AG04449 (cell line): ENCODE results near the gene RGS13.

ENCODE experiments used
- CTCF ChIA-PET: fragments of 350-600 bp; formaldehyde crosslinking; extraction: SDS; loops from one replicate; lab custom pipeline; 2021; ENCODE audit warnings: antibody characterized with exemption; lab: Yijun Ruan, JAX
- POLR2A ChIA-PET: fragments of 400-600, 350-600 bp; formaldehyde crosslinking; extraction: SDS; loops from one replicate; lab custom pipeline; 2020; ENCODE audit warnings: antibody characterized with exemption, inconsistent platforms; lab: Yijun Ruan, JAX
- DNase-seq: peaks from one replicate; pipeline ENCODE4 v3.0.0-alpha.2; 2010; ENCODE audit warnings: low read depth, low spot score
- H3K4me3 ChIP-seq: 2 replicates; pipeline ENCODE4 v1.5.1; 2011; ENCODE audit warnings: low read depth, mild to moderate bottlenecking, control low read depth, low read length
- CTCF ChIP-seq: IDR thresholded peaks from one replicate; pipeline ENCODE4 v1.5.1; 2011; ENCODE audit warnings: mild to moderate bottlenecking, moderate library complexity, low read length, control low read depth, inconsistent platforms; ENCODE audit not compliant: insufficient read depth; ENCODE audit errors: missing control alignments

The RGS13 gene

GRCh38 chr1:192595299-192595698, 40.6 kb upstream of the RGS13 start:
- DNase-seq: no peak
- H3K4me3 ChIP-seq: no peak overlapping the region
- POLR2A ChIA-PET: no interaction called here
- TF ChIP-seq CTCF: no peak
- CTCF ChIA-PET: interaction anchor here (0.5 to 3.9 kb wide), 8 partner anchors 13 to 121 kb away, joined by 3 to 20 read pairs (median 3); no protein-coding TSS in a partner anchor

- DNase-seq: no peak
- ChIA-PET POLR2A (no interaction called here), CTCF (interaction anchor here (0.9 to 2.1 kb wide), 6 partner anchors 10 to 124 kb away, joined by 3 to 7 read pairs (median 5); no protein-coding TSS in a partner anchor)
- no peak for TF ChIP-seq CTCF
- no peak overlapping the region for H3K4me3 ChIP-seq
Measured at GRCh38 chr1:192598589-192598988, 37.4 kb upstream of the RGS13 start.

- DNase-seq: no peak
- ChIA-PET POLR2A (no interaction called here), CTCF (interaction anchor here (0.9 to 1.4 kb wide), 3 partner anchors 123 to 126 kb away, joined by 3 to 5 read pairs (median 4); no protein-coding TSS in a partner anchor)
- H3K4me3 ChIP-seq: no peak overlapping the region
- TF ChIP-seq CTCF: no peak
Measured at GRCh38 chr1:192600275-192600674, 35.7 kb upstream of the RGS13 start.

- TF ChIP-seq CTCF: no peak
- ChIA-PET CTCF (interaction anchor here (1.0 to 2.6 kb wide), 4 partner anchors 10 to 127 kb away, joined by 4 to 13 read pairs (median 4); no protein-coding TSS in a partner anchor), POLR2A (no interaction called here)
- DNase-seq: no peak
- H3K4me3 ChIP-seq: no peak overlapping the region
Measured at GRCh38 chr1:192601143-192601542, 34.8 kb upstream of the RGS13 start.

- no peak for DNase-seq
- ChIA-PET CTCF (interaction anchor here (1.0 to 2.6 kb wide), 3 partner anchors 10 to 127 kb away, joined by 3 to 13 read pairs (median 4); no protein-coding TSS in a partner anchor), POLR2A (no interaction called here)
- H3K4me3 ChIP-seq: no peak overlapping the region
- no peak for TF ChIP-seq CTCF
Measured at GRCh38 chr1:192601567-192601966, 34.4 kb upstream of the RGS13 start.

- no peak for TF ChIP-seq CTCF
- no peak for DNase-seq
- CTCF ChIA-PET: interaction anchor here (0.9 to 2.6 kb wide), 4 partner anchors 9 to 128 kb away, joined by 3 to 13 read pairs (median 4); no protein-coding TSS in a partner anchor
- POLR2A ChIA-PET: no interaction called here
- no peak overlapping the region for H3K4me3 ChIP-seq
Measured at GRCh38 chr1:192602757-192603156, 33.2 kb upstream of the RGS13 start.
